ENCODE data around the gene MZB1. TPM values are rescaled to one million over a fixed set of nuclear protein-coding genes. Genes with fewer than 3 reads are reported as not detected.

Gene MZB1
- total and polyA plus RNA-seq, 2 of the 13 experiments (the other 11 are each of a cell fraction or from before 2014, with no cell fraction given), result 0.31 to 0.40 TPM

GRCh38 chr5:139388198-139388821, 1.4 kb downstream of the MZB1 start (continued):
- TF ChIP-seq ZNF18 (CRISPR knock-in tag; IDR thresholded peaks at IDR 0.05; ENCODE audit: insufficient replicate concordance) (no peak), ZNF263 (CRISPR knock-in tag; IDR thresholded peaks at IDR 0.05) (peak; percentile 35; the same call in 1 of the 2 replicates), ZNF670 (CRISPR knock-in tag; IDR thresholded peaks at IDR 0.05; ENCODE audit: borderline replicate concordance) (no peak), FOXA3 (CRISPR knock-in tag; IDR thresholded peaks at IDR 0.05) (no peak), ZNF562 (CRISPR knock-in tag; IDR thresholded peaks at IDR 0.05; ENCODE audit: borderline replicate concordance) (no peak), MAFG (CRISPR knock-in tag; IDR thresholded peaks at IDR 0.05) (no peak), MLLT10 (CRISPR knock-in tag; IDR thresholded peaks at IDR 0.05) (no peak), NFYB (CRISPR knock-in tag; IDR thresholded peaks at IDR 0.05) (no peak), ZNF326 (CRISPR knock-in tag; IDR thresholded peaks at IDR 0.05; ENCODE audit: borderline replicate concordance) (no peak), SUZ12 (IDR thresholded peaks at IDR 0.05; ENCODE audit: low read depth, low read length) (no peak), KLF6 (CRISPR knock-in tag; IDR thresholded peaks at IDR 0.05) (no peak), ZNF496 (CRISPR knock-in tag; IDR thresholded peaks at IDR 0.05; ENCODE audit: insufficient replicate concordance) (no peak), XRCC5 (optimal IDR thresholded peaks at IDR 0.05; ENCODE audit: low read length) (peak; percentile 43), ZNF710 (CRISPR knock-in tag; IDR thresholded peaks at IDR 0.05; ENCODE audit: borderline replicate concordance) (no peak), ATM (IDR thresholded peaks at IDR 0.05; ENCODE audit: borderline replicate concordance) (no peak), MBNL3 (CRISPR knock-in tag; conservative IDR thresholded peaks at IDR 0.05) (no peak), ZNF567 (CRISPR knock-in tag; IDR thresholded peaks at IDR 0.05; ENCODE audit: borderline replicate concordance) (no peak), HMG20B (CRISPR knock-in tag; conservative IDR thresholded peaks at IDR 0.05) (no peak), SRSF9 (IDR thresholded peaks at IDR 0.05; ENCODE audit: borderline replicate concordance, insufficient read depth, low read depth, low read length, poor library complexity, severe bottlenecking) (no peak), KLF9 (CRISPR knock-in tag; IDR thresholded peaks at IDR 0.05; ENCODE audit: low read depth) (no peak)
- TF ChIP-seq, protein P1, sequence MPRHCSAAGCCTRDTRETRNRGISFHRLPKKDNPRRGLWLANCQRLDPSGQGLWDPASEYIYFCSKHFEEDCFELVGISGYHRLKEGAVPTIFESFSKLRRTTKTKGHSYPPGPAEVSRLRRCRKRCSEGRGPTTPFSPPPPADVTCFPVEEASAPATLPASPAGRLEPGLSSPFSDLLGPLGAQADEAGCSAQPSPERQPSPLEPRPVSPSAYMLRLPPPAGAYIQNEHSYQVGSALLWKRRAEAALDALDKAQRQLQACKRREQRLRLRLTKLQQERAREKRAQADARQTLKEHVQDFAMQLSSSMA (CRISPR knock-in tag; IDR thresholded peaks at IDR 0.05), result no peak; the same call in 1 of the 2 replicates
- TF ChIP-seq, protein P2, sequence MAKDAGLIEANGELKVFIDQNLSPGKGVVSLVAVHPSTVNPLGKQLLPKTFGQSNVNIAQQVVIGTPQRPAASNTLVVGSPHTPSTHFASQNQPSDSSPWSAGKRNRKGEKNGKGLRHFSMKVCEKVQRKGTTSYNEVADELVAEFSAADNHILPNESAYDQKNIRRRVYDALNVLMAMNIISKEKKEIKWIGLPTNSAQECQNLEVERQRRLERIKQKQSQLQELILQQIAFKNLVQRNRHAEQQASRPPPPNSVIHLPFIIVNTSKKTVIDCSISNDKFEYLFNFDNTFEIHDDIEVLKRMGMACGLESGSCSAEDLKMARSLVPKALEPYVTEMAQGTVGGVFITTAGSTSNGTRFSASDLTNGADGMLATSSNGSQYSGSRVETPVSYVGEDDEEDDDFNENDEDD (CRISPR knock-in tag; IDR thresholded peaks at IDR 0.05; ENCODE audit: borderline replicate concordance), result no peak
- TF ChIP-seq, protein P3, sequence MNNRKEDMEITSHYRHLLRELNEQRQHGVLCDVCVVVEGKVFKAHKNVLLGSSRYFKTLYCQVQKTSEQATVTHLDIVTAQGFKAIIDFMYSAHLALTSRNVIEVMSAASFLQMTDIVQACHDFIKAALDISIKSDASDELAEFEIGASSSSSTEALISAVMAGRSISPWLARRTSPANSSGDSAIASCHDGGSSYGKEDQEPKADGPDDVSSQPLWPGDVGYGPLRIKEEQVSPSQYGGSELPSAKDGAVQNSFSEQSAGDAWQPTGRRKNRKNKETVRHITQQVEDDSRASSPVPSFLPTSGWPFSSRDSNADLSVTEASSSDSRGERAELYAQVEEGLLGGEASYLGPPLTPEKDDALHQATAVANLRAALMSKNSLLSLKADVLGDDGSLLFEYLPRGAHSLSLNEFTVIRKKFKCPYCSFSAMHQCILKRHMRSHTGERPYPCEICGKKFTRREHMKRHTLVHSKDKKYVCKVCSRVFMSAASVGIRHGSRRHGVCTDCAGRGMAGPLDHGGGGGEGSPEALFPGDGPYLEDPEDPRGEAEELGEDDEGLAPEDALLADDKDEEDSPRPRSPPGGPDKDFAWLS (CRISPR knock-in tag; IDR thresholded peaks at IDR 0.05; ENCODE audit: borderline replicate concordance), result no peak
- TF ChIP-seq, protein P4, sequence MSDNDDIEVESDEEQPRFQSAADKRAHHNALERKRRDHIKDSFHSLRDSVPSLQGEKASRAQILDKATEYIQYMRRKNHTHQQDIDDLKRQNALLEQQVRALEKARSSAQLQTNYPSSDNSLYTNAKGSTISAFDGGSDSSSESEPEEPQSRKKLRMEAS (IDR thresholded peaks at IDR 0.05), result no peak; the same call in 1 of the 2 replicates
